Effector memory CD8-positive, alpha-beta T cell (primary cell): ENCODE data around the gene HNRNPH3.
"Not testable (repeated sequence)": the region's sequence is repeated elsewhere in the genome, so short reads cannot be mapped to it uniquely, and the experiment has no call there.

Source experiments
- ATAC-seq: fragments of 150-1000 bp; cut with Tn5 transposase; replicated peaks from 2 replicates; pipeline ENCODE4 v1.10.0; 2021; ENCODE audit warnings: mild to moderate bottlenecking, moderate library complexity
- DNase-seq, 3 experiments: peaks; one replicate each; pipeline ENCODE4 v3.0.0; 2021
- H3K27ac Mint-ChIP-seq, 2 donors: one replicate each; pipeline ENCODE4 v1.8.0; 2022; ENCODE audit warnings: mild to moderate bottlenecking in 2 of 2, mixed read lengths in 2 of 2, moderate library complexity in 2 of 2
- H3K27me3 Mint-ChIP-seq, 2 donors: one replicate each; pipeline ENCODE4 v1.8.0; 2022; ENCODE audit warnings: mixed read lengths in 2 of 2
- H3K36me3 Mint-ChIP-seq: one replicate; pipeline ENCODE4 v1.8.0; 2022; ENCODE audit warnings: mild to moderate bottlenecking, moderate library complexity, mixed read lengths; ENCODE audit not compliant: insufficient read depth
- H3K4me1 Mint-ChIP-seq, 2 donors: one replicate each; pipeline ENCODE4 v1.8.0; 2022; ENCODE audit warnings: low read depth in 2 of 2, mixed read lengths in 2 of 2
- H3K4me3 Mint-ChIP-seq, 2 donors: one replicate each; pipeline ENCODE4 v1.8.0; 2022; ENCODE audit warnings: mild to moderate bottlenecking in 2 of 2, mixed read lengths in 2 of 2, moderate library complexity in 2 of 2
- H3K9me3 Mint-ChIP-seq, 2 donors: one replicate each; pipeline ENCODE4 v1.8.0; 2022; ENCODE audit warnings: mixed read lengths in 2 of 2

Gene HNRNPH3

DNA sequence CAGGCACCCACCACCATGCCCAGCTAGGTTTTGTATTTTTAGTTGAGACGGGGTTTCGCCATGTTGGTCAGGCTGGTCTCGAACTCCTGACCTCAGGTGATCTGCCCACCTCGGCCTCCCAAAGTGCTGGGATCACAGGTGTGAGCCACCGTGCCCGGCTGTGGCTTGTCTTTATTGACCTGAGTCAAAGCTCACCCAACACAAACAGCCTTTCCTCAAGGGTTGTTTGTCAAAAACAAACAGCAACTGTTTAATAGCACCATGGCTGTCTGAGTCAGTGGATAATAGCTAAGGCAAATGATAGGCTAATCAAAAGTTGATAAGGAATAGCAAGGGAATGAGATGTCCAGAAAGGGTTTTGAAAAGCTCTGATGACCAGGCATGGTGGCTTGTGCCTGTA, 16.9 kb upstream of the HNRNPH3 start:
- H3K4me1 Mint-ChIP-seq, ATAC-seq, H3K27ac Mint-ChIP-seq, H3K36me3 Mint-ChIP-seq, H3K27me3 Mint-ChIP-seq, H3K4me3 Mint-ChIP-seq, DNase-seq: not testable (repeated sequence)
- peaks cover 8 to 12% of the 10 kb centered on the region in 2 donors for H3K9me3 Mint-ChIP-seq

DNA sequence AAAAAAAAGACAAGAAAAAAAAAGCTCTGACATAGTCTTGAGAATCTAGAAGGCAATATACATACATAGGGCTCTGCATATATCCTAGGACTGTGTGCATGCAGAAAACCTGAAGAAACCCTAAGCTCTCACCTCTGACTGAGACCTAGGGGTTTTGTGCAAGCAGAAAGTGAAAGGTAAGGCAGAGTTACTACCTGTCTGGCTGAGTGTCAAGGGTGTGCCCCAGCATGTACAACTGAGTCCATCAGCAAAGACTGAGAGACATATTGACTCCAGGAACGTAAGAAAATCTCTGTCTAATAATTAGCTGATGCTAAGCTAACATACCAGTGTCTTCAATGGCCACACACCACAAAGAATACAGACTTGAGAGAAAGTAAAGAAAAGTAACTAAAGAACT, 16.3 kb upstream of the HNRNPH3 start:
- DNase-seq = no peak
- Mint-ChIP-seq H3K27me3 (no peaks in the 10 kb centered on the region), H3K27ac (no peak overlapping the region), H3K4me3 (no peak overlapping the region), H3K4me1 (peaks cover 2 to 5% of the 10 kb centered on the region in 2 donors), H3K9me3 (peaks cover 8 to 12% of the 10 kb centered on the region in 2 donors), H3K36me3 (no peaks in the 10 kb centered on the region)
- no peak for ATAC-seq

DNA sequence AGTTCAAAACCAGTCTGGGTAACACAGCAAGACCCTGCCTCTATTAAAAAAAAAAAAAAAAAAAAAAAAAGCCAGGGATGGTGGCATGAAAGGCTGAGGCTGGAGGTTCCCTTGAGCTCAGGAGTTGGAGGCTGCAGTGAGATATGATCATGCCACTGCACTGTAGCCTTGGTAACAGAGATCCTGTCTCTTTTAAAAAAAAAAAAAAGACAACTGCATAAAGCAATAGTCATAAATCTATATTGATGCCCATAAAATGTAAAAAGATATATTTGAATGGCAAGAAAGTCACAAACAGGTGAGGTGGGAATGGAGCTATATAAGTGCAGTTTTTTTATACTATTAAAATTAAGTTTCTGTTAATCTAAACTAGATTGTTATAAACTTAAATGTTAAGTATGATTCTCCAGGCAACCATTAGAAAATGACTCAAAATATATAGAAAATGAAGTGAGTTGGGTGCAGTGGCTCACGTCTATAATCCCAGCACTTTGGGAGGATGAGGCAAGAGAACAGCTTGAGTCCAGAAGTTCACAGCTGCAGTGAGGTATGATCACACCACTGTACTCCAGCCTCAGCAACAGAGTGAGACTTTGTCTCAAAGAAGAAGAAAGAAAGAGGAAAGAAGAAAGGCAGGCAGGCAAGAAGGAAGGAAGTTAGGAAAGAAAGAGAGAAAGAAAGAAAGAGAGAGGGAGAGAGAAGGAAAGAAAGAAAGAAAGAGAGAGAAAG, 13.4 kb upstream of the HNRNPH3 start:
- H3K9me3 Mint-ChIP-seq = peaks cover 8 to 12% of the 10 kb centered on the region in 2 donors
- H3K27ac Mint-ChIP-seq = no peak overlapping the region
- ATAC-seq (no peak), DNase-seq (no peak)
- peaks cover 2 to 5% of the 10 kb centered on the region in 2 donors for H3K4me1 Mint-ChIP-seq
- H3K4me3 Mint-ChIP-seq = no peak overlapping the region
- H3K36me3 Mint-ChIP-seq = no peaks in the 10 kb centered on the region
- no peaks in the 10 kb centered on the region for H3K27me3 Mint-ChIP-seq

DNA sequence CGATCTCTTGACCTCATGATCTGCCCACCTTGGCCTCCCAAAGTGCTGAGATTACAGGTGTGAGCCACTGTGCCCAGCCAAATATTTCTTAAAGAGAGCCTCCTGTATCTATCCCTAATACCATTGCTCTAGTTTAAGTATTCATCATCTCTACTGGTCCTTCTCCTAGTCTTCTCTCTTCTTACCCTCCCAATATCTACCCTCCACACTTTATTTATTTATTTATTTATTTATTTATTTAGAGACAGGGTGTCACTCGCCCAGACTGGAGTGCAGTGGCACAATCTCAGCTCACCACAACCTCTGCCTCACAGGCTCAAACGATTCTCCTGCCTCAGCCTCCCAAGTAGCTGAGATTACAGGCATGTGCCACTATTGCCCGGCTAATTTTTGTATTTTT, 7.5 kb upstream of the HNRNPH3 start:
- H3K36me3 Mint-ChIP-seq, H3K27me3 Mint-ChIP-seq, H3K9me3 Mint-ChIP-seq, ATAC-seq, H3K27ac Mint-ChIP-seq, H3K4me3 Mint-ChIP-seq, DNase-seq, H3K4me1 Mint-ChIP-seq: not testable (repeated sequence)

DNA sequence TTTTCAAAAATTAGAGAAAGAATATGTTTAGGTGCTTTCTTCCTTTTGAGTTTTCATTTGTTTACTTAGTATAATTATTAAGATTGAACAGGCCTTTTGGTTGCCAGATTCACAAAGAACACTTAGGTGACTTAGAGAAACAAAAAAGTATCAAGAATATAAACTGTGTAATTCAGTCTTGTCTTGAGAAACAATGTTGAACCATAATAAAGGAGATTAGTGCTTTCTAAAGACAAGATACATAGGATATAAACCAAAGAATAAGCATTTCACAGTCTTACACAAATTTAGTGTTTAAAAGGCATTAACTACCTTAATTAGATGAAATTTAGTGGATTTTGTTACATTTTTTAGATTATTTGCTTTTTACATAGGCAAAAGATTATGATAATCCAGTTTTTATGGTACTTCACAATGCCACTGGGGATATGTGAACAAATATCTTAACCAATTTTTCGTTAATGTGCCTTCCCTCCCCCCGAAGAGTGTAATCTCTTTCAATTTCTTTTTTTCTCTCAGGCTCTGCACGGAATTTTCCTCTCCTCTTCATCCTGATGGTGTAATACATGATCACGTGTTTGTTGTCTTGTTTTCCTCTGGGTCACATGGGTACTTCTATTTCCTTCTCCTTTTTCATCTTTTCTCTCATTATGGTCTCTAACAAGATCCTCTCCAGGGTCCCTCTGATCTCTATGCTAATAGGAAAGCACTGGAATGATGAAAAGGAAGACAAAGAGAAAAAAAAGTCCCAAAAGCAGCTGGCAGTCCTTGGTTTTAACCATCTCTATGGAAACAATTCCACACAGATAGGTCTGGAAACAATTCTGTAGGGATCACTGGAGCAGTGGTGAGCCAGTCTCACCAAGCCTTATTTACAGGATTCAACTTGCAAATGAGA, 3.7 kb upstream of the HNRNPH3 start:
- no peaks in the 10 kb centered on the region for H3K9me3 Mint-ChIP-seq
- no peak overlapping the region for H3K27ac Mint-ChIP-seq
- H3K27me3 Mint-ChIP-seq = no peaks in the 10 kb centered on the region
- peaks cover 24% of the 10 kb centered on the region for H3K36me3 Mint-ChIP-seq
- peaks cover 16% of the 10 kb centered on the region in 2 donors for H3K4me1 Mint-ChIP-seq
- no peak for ATAC-seq
- DNase-seq = no peak
- H3K4me3 Mint-ChIP-seq = no peak overlapping the region

DNA sequence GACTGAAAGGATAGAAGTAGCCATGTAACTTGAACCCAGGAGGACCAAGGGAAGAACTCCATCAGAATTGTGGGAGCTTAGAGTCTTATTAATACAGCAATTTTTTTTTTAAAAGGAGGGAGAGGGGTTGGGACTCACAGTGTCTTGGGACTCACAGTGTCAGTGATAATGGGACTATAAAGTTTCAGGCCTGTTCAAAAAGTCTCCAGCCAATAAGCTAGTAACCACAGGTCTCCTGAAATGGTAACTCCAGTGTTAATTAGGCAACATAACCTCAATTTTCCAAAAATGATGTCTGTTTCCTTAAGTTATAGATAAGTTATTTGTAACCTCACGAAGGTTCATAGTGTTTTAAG, 2.4 kb upstream of the HNRNPH3 start:
- Mint-ChIP-seq H3K9me3 (no peaks in the 10 kb centered on the region), H3K36me3 (peaks cover 28% of the 10 kb centered on the region), H3K4me1 (peaks cover 21 to 24% of the 10 kb centered on the region in 2 donors), H3K4me3 (no peak overlapping the region), H3K27me3 (no peaks in the 10 kb centered on the region), H3K27ac (no peak overlapping the region)
- no peak for DNase-seq
- no peak for ATAC-seq

DNA sequence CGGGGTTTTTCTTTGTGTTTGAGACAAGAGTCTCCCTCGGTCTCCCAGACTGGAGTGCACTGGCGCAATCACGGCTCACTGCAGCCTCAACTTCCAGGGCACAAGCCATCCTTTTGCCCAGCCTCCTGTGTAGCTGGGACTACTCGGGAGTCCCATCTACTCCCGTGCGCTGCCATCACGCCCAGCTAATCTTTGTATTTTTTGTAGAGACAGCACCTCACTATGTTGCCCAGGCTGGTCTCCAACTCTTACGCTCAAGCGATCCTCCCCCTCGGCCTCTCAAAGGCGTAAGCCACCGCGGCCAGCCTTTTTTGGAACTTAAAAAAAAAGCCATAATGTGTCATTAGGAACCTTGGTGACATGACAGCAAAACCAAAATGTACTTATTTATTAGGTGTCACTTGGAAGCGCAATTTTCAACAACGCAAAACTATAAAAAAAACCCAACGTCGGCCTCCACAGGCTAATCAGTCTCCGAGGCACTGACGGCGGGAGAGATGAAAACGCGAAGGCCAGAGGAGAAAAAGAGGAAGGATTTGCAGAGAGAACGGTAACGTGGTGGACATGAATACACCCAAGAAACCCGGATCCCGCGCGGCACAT, 911 bp upstream of the HNRNPH3 start:
- Mint-ChIP-seq H3K36me3 (peaks cover 28% of the 10 kb centered on the region), H3K4me1 (peaks cover 30 to 39% of the 10 kb centered on the region in 2 donors), H3K9me3 (no peaks in the 10 kb centered on the region), H3K27ac (peak overlapping the region; percentile 99 to 100), H3K4me3 (peak overlapping the region; percentile 98 to 99), H3K27me3 (no peaks in the 10 kb centered on the region)
- DNase-seq (peak in 1 of 3 experiments; percentile 3), ATAC-seq (no peak)

DNA sequence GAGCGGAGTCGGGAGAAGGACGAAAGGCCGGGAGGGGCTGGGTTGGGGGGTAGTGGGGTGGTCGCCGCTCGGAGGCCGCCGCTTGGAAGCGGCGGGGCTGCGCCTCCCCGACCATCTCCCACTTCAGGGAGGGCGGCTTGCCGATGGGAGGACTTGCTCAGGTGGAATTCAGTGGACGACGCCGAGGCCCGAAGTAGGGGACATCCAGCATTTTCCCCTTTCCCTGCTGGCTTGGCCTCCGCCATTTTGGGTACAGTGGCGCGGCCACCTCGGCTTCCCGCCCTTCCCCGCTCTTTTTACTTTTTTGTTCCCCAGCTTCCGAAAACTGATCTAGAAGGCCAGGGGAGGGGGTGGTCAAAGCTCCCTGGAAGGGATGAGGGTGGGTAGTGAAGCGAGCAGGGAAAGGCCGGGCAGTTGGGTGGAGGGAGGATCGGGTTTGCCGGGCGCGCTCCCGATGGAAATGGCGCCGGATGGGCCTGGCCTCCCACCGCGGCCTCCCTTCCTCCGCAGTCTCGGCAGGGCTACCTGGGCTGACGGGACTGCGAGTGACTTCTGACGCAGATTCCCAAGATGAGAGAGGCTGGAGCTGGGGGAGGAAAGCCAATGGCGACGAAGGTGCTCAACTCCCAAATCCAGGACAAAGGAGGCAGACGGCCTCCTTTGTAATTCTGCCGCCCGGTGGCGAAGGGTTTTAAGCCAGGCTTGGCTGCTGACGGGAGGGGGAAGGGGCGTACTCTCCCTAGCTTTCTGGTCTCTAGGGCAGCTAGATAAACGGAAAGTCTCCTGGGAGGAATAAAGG, 594 bp downstream of the HNRNPH3 start, which contains the start of gene PBLD:
PBLD (minus strand) TSS at position 670 of the 799 bp plus-strand sequence. CDS start 26,084 bp downstream, outside the sequence.
- Mint-ChIP-seq H3K4me3 (peak within 1 kb of the TSS; percentile 98 to 99), H3K9me3 (no peaks in the 10 kb centered on the region), H3K27me3 (no peaks in the 10 kb centered on the region), H3K27ac (peak within 1 kb of the TSS; percentile 99 to 100), H3K4me1 (peaks cover 40 to 54% of the 10 kb centered on the region in 2 donors), H3K36me3 (peaks cover 31% of the 10 kb centered on the region)
- peak; percentile 31 to 52 (median 39) for DNase-seq
- peak; percentile 9 for ATAC-seq

DNA sequence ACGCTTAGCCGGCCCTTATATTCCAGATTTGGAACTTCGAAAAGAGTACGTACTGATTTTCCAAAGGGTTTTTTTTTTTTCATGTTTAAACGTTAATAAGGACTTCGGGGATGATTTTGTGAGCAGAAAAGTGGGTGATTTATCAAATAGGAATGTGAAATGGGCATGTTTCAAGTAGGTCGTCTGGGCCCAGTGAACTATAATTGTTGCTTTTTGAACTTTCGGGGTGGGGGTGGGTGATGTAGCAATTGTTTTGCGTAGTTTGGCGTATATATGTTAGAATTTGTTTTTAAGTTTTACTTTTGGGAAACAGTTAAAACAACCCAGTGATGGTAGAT, 1.2 kb downstream of the HNRNPH3 start:
- DNase-seq = no peak
- H3K9me3 Mint-ChIP-seq = no peaks in the 10 kb centered on the region
- peaks cover 44 to 59% of the 10 kb centered on the region in 2 donors for H3K4me1 Mint-ChIP-seq
- H3K4me3 Mint-ChIP-seq = peak overlapping the region; percentile 98 to 99
- no peak for ATAC-seq
- peaks cover 36% of the 10 kb centered on the region for H3K36me3 Mint-ChIP-seq
- no peaks in the 10 kb centered on the region for H3K27me3 Mint-ChIP-seq
- H3K27ac Mint-ChIP-seq = peak overlapping the region; percentile 99 to 100

DNA sequence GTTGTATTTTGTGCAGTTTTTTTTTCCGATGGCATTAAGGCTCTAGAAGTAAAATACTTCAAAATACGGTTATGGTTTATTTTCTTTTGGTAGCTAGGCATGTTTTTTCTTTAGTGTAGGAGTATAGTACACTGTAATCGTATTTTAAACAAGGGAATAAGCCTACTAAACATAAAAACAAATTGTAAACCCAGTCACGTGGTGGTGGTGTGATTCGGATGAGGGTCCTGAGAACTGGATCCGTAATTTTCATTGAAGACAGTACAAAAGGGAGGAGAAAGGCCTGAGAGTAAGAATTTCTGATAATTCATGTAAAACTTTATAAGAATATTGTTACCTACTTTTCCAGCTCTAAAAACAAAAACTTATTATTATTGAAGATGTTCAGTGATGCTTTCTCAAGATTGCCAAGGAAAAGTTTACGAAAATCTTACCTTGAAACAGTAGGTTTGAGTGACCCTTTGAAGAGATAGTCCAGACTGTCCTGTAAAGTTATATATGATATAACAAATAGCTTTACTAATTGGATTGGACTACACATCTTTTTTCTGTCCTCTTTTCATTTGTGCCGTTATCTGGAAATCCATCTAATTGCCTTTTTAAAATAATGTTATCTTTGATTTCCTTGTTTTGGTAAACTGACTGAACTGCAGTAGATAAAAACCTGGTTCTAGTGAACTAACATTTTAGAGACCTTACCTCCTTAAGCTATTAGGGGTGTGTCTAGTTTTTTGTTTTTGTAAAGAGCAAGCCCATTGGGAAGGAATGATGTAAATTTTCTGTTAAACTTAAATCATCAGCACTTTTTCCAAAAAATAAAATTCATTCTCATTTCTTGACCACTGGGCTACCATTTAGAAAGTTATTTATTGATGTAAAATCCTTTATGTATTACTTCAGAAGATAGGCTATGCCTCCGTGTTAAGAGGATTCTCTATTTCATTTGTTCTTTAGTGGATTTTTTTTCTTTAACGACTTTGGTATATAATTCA, 1.9 kb downstream of the HNRNPH3 start:
- Mint-ChIP-seq H3K27me3 (no peaks in the 10 kb centered on the region), H3K4me1 (peaks cover 47 to 64% of the 10 kb centered on the region in 2 donors)

DNA sequence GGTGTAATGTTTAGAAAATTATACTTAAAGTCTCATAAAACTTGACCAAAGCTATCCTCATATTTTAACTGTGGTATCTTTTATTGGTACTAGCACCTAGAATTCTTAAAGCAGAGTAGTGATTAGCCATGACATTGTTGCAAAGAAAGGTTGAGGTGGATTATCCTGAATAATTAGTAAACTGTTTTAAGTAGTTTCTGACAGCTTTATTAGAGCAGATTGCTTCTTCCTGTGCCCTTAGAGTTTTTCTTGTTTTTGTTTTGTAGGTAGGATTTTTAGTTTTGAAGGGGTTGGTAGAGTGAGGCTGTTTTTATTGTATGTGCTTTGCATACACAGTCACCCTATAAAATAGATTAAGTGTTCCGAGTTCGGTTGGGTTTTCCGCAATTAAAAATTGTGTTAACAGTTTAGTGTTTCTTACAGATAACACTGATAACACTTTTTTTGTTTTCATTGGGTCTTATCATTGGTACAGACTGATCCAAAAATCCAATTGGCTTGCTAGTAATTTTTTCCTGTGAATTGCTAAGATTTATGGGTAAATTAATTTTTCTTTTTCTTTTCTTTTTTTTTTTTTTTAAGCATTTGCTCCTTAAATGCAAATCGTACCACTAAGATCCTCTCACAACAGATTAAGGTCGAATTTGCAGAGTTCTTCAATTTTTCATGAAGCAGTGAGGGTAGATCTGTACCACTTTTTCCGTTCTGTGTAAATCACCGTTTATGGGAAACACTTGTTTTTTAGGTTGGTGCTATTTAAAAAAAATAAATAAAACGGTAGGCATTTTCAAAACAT, 3.0 kb downstream of the HNRNPH3 start:
- Mint-ChIP-seq H3K4me3 (peak overlapping the region; percentile 98 to 99), H3K27ac (peak overlapping the region; percentile 99 to 100), H3K36me3 (peaks cover 55% of the 10 kb centered on the region), H3K4me1 (peaks cover 48 to 64% of the 10 kb centered on the region in 2 donors), H3K27me3 (no peaks in the 10 kb centered on the region), H3K9me3 (no peaks in the 10 kb centered on the region)
- DNase-seq = no peak
- ATAC-seq = no peak

More for the DNA sequence above, 1.9 kb downstream of the HNRNPH3 start:
- no peak for ATAC-seq
- Mint-ChIP-seq H3K27ac (peak overlapping the region; percentile 99 to 100), H3K36me3 (peaks cover 43% of the 10 kb centered on the region), H3K9me3 (no peaks in the 10 kb centered on the region), H3K4me3 (peak overlapping the region; percentile 98 to 99)
- no peak for DNase-seq
